GM19240 (cell line): Measurements from ENCODE around the gene KCMF1.

ENCODE experiments used
- DNase-seq: peaks from one replicate; pipeline ENCODE4 v3.0.0; 2011; ENCODE audit warnings: low spot score; ENCODE audit not compliant: insufficient read length

Gene KCMF1

DNA sequence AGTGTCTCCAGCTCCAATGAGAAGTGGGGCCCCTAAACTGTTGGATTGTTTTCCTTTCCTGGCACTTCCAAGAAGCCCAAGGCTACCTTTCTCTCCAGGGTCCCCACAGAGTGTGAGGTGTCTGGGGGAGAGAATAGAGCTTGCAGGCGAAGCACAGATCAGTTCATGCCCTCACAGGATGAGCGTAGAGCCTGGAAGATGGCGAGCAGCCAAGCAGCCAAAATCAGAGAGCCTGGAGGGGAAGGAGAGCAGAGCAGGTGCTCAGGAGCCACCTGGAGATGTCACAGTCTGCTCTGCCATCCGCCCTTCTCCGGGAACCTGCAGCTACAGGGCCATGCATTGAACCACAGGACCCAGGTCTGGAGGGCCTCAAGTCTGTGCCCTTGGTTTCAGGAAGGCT is 107.6 kb downstream of the KCMF1 start:
- no peak for DNase-seq

DNA sequence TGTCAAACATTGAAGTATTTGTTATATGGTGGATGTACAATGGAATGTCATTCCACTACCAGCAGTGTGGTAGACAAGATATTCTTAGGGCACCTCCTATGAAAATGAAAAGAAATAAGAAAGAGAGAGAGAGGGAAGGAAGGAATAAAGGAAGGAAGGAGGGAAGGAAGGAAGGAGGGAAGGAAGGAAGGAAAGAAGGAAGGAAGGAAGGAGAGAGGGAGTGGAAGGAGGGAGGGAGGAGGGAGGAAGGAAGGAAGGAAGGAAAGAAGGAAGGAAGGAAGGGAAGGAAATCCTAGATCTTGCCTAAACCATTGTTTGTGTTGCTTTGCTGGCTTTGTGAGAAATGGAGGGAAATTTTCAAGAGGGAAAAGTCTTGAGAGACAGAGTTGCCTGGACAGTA is 112.1 kb downstream of the KCMF1 start:
- no peak for DNase-seq

DNA sequence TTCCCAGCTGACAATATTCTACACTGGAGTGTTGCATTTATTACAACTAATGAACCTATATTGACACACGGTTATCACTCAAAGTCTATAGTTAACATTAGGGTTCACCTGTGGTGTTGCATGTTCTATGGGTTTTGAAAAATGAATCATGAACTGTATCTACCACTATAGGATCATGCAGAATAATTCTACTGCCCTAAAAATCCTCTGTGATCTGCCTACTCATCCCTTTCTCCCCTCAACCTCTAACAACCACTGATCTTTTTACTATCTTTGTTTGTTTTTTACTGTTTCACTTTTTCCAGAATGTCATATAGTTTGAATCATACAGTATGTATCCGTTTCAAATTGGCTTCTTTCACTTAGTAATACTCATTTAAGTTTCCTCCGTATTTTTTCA is 114.6 kb downstream of the KCMF1 start:
- no peak for DNase-seq

DNA sequence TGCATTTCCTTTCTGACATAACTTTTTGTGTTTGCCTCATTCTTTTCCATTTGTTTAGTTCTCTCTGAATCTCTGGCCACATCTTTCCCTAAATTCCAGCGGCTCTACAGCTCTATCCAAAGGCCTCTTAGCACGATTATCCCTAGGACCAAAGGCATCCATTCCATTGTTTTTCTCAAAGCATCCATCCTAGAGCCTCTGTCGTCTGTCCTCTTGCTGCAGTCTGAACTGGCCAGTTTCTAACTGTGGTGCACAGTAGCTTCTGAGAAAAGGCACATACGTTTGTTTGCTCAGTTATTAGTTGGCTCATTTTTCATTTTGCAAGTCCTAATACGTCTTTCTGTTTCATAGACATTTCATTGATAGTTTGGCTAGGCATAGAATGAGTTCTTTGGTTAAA is 116.6 kb downstream of the KCMF1 start:
- DNase-seq: no peak

DNA sequence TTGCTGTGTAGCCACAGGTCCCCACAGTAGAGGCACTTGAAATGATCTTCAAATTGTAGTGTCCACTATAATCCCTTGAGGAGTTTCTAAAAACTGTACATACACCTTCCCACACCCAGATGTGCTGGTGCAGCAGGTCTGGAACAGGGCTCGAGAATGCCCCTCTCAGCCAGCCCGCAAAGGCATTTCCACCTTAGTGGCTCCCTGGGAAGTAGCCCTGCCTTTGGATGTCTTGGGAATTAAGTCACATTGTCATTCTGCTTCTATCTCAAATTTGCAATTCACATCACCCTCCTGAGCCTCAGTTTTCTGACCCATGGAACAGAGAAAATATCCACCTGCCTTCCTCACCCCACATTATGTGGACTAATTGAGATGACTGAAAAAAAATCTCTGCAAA is 118.0 kb downstream of the KCMF1 start:
- no peak for DNase-seq

DNA sequence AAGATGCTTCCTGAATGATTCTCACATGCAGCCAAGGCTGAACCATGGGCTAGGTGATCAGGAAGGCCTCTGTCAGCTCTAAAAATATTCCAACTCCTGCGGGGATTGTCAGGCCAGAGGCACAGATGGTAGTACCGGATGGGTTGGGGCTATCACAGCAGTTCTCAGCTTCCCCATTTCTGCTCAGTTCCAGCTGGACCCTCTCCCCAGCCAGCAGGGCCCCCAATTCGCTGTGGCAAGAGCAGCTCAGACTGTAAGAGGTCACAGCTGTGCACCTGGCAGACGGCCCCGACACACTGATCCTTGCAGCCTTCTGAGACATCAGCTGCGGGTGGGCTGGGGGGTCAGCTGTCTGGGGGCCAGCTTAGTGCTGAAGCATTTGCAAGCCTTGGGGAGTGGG is 118.6 kb downstream of the KCMF1 start:
- no peak for DNase-seq

DNA sequence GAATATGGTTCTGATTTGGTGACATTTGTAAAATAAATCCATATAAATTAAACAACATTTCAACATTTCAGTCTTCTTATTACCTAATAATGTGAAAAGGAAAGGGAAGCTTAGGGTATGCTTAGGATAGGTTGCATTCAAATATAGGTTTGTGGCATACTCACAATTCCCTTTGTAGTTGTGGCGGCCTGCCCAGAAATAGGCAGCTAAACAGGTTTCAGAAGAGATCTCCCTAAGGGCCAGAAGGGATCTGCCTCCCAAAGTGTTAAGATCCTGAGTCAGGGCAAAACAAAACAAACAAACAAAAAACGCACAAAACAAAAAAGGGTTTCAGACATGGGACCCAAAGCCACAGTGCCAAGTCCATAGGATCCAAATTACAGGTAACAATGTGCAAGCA is 120.9 kb downstream of the KCMF1 start:
- DNase-seq: no peak

DNA sequence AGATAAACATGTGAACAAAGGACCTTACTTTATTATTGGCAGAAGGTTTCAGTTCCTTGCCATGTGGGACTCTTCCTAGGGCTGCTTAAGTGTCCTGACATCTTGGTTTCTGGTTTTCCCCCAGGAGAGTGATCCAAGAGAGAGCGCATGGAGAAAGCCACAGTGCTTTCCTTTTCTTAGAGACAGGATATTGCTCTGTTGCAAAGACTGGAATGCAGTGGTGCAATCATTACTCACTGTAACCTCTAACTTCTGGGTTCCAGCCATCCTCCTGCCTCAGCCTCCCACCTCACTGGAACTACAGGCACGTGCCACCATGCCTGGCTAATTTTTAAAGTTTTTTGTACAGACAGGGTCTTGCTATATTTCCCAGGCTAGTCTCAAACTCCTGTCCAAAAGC is 124.1 kb downstream of the KCMF1 start:
- DNase-seq: no peak

DNA sequence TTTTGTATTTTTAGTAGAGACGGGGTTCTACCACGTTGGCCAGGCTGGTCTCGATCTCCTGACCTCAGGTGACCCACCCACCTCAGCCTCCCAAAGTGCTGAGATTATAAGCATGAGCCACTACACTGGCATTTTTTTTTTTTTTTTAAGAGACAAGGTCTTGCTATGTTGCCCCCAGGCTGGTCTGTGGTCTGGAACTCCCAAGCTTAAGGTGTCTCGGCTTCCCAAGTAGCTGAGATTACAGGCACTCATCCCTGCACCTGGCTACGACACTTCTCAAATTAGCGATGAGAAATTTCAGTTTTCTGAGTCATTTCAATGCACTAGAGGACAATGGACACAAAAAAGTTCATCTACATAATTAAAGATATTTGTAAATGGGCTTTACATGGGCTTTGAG is 125.7 kb downstream of the KCMF1 start:
- no peak for DNase-seq

DNA sequence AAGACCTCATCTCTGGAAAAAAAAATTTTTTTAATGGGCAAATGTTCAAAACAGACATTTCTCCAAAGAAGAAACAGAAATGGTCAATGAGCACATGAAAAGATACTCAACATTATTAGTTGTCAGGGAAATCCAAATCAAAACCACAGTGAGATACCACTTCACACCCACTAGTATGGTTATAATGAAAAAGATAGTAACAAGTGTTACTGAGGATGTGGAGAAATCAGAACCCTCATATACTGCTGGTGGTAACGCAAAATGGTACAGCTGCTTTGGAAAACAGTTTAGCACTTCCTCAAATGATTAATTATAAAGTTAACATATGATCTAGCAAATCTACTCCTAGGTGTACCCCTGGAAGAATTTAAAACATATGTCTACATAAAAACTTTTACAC is 133.3 kb downstream of the KCMF1 start:
- no peak for DNase-seq

DNA sequence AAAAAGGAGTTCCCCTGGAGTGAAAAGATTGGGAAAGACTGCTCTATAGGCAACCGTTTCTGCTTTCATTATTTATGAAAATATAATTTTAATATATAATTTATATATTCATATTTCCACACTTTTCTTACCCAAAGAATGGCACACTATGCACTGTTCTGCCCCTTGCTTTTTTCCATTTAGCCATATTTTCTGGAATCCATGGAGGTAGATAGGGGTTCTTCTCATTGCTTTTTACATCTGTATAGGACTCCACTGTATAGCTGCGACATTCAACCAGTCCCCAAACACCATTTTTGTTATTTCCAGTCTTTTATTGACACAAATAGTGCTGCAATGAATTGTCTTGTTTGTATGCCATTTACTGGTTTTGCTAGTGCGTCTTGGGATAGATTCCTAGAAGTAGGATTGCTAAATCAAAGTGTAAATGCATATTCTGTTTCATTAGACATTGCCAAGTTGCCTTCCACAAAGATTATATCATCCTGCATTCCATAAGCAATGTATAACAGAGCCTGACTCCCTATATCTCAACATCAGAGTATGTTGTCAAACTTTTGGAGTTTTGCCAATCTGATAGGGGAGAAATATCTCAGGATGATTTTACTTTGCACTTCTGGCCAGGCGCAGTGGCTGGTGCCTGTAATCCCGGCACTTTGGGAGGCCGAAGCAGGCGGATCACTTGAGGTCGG is 135.7 kb downstream of the KCMF1 start:
- no peak for DNase-seq
